Activated naive CD4-positive, alpha-beta T cell treated with anti-CD3 and anti-CD28 coated beads, Interleukin-2, amount 10 ng/mL, durations not matched to agents 7 days and 5 days (primary cell): ENCODE measurements around the gene USP32.
"Not testable (repeated sequence)": the region's sequence is repeated elsewhere in the genome, so short reads cannot be mapped to it uniquely, and the experiment has no call there.

Experiments used
- CTCF ChIA-PET: fragments of 350-600 bp; sonication (Branson Sonifier 250); formaldehyde crosslinking; loops from one replicate; lab custom pipeline; 2021; ENCODE audit warnings: antibody characterized with exemption; lab: Charles Lee
- DNase-seq: peaks from one replicate; pipeline ENCODE4 v3.0.0-alpha.2; 2020
- H3K27ac Mint-ChIP-seq: one replicate; pipeline ENCODE4 v1.8.0; 2021; ENCODE audit warnings: mild to moderate bottlenecking, moderate library complexity, mixed read lengths
- H3K27me3 Mint-ChIP-seq: one replicate; pipeline ENCODE4 v1.8.0; 2021; ENCODE audit warnings: mild to moderate bottlenecking, mixed read lengths
- H3K36me3 Mint-ChIP-seq: one replicate; pipeline ENCODE4 v1.8.0; 2021; ENCODE audit warnings: mixed read lengths
- H3K4me1 Mint-ChIP-seq: one replicate; pipeline ENCODE4 v1.8.0; 2021; ENCODE audit warnings: mixed read lengths
- H3K4me3 Mint-ChIP-seq: one replicate; pipeline ENCODE4 v1.8.0; 2021; ENCODE audit warnings: mild to moderate bottlenecking, moderate library complexity, mixed read lengths
- H3K9me3 Mint-ChIP-seq: one replicate; pipeline ENCODE4 v1.8.0; 2021; ENCODE audit warnings: mixed read lengths

USP32 gene

DNA sequence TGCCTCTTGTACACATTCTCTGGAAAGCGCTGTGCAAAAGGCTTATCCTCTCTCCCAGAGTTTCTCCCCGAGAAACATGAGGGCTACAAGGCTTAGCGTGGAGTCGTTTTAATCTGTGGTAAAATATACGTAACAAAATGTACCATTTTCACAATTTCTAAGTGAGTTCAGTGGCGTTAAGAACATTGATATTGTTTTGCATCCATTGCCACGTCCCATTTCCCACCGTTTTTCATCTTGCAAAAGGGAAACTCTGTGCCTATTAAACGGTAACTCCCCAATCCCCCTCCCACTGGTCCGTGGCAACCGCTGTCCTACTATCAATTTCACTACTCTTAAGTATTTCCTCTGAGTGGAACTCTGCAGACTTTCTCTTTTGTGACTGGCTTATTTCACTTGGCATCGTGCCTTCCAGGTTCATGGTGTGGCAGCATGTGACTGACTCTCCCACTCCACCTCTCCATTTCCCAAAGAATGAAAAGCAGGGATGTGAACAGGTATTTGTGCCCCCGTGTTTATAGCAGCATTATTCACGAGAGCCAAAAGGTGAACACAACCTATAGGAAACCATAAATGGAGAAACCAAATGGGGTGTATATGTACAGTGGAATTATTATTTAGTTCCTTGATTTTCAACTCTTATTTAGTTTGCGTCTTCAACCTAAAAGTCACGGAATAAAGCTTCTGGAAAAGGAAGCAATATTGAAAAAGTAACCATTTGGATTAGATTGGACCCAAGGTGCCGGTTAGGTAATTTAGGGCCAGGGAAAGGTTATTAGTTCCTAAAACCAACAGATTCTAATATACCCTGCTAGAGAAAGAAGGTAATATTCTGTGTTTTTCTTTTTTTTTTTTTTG is 1.1 kb upstream of the USP32 start:
- peaks cover 11% of the 10 kb centered on the region for H3K36me3 Mint-ChIP-seq
- CTCF ChIA-PET, result no interaction called here
- H3K27ac Mint-ChIP-seq, result peak overlapping the region; percentile 98
- H3K27me3 Mint-ChIP-seq, result peaks cover 3% of the 10 kb centered on the region
- no peaks in the 10 kb centered on the region for H3K9me3 Mint-ChIP-seq
- peaks cover 57% of the 10 kb centered on the region for H3K4me1 Mint-ChIP-seq
- H3K4me3 Mint-ChIP-seq, result peak overlapping the region; percentile 88
- DNase-seq, result peak; percentile 50

DNA sequence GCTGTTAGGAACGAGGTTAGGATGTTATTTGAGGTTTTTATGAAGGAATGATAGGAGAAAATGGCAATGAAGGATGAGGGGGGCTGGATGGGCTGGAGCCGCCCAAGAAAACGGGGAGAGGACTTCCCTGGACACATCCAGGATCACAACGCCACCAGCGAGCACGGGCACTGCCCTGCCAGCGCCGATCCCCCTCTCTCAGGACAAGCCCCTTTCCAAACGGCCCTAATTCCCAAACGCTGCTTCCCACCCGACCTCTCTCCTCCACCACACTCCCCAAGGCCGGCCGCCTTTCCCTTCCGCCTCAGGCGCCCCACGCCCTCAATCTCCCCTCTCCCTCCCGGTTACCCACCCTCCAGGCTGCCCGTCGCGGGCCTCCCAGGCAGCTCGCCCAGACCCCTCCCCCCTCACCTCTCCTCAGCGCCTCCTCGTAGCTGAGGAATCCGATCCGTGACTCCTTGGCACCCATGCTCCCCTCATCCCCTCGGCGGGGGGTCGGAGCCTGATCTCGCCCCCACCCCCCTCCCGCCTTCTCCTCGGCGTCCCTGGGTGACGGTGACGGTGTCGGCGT is 377 bp downstream of the USP32 start:
- no peaks in the 10 kb centered on the region for H3K9me3 Mint-ChIP-seq
- H3K27ac Mint-ChIP-seq, result peak overlapping the region; percentile 98
- CTCF ChIA-PET, result interaction anchor here (0.8 to 1.3 kb wide), 2 partner anchors 160 to 248 kb away, joined by 3 read pairs; no protein-coding TSS in a partner anchor
- H3K4me3 Mint-ChIP-seq, result peak overlapping the region; percentile 88
- H3K36me3 Mint-ChIP-seq, result peaks cover 11% of the 10 kb centered on the region
- H3K27me3 Mint-ChIP-seq, result peaks cover 3% of the 10 kb centered on the region
- DNase-seq, result no peak
- peaks cover 54% of the 10 kb centered on the region for H3K4me1 Mint-ChIP-seq

DNA sequence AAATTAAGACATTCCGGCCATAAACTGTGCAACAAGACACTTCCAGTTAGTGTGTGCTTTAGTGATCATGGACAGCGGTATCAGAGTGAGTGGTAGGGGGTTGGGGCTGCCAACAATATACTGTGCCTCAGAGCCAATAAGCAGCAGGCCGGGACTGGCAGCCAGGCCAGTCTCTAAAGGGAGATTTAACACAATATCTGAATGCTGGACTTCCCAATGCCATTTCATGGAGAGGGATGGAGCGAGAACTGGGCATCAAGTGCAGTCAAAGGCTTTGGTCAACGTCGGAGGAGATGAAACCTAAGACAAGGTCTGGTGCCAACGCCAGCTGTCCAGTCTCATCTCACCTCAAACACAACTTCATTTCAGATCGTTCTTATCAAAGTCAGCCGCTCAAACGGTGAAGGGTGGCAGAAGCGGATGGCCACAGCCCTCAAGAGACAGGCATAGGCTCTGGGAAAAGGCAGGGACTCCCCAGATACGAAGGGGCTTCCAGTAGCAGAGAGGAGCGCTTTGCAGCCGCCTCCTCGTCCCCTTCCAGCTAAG is 935 bp downstream of the USP32 start:
- CTCF ChIA-PET, result interaction anchor here (0.8 to 1.3 kb wide), 2 partner anchors 160 to 248 kb away, joined by 3 read pairs; no protein-coding TSS in a partner anchor
- DNase-seq, result peak; percentile 44
- Mint-ChIP-seq H3K27ac (peak overlapping the region; percentile 98), H3K9me3 (no peaks in the 10 kb centered on the region), H3K4me1 (peaks cover 55% of the 10 kb centered on the region), H3K4me3 (peak overlapping the region; percentile 88), H3K36me3 (peaks cover 11% of the 10 kb centered on the region), H3K27me3 (peaks cover 3% of the 10 kb centered on the region)

DNA sequence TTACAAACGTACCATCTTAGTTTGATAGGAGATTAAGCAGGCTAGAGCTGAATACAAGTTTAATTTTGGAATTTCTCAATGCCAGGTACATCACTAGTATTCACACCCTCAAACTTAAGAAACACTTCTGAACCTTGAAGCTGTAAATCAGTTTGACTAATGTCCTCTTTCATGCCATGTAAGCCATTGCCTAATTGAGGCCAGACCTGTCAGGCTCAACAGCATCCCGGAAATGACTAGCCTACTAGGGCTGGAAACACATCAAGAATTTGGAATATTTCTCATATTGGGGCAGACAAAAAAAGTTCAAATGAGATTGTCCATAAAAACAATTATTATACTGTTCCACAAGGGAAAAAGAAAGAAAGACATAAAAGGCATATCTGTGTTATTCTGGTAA is 1.7 kb downstream of the USP32 start:
- peaks cover 52% of the 10 kb centered on the region for H3K4me1 Mint-ChIP-seq
- no peak overlapping the region for H3K27ac Mint-ChIP-seq
- peaks cover 13% of the 10 kb centered on the region for H3K36me3 Mint-ChIP-seq
- H3K4me3 Mint-ChIP-seq, result peak overlapping the region; percentile 88
- H3K9me3 Mint-ChIP-seq, result no peaks in the 10 kb centered on the region
- DNase-seq, result no peak
- H3K27me3 Mint-ChIP-seq, result peaks cover 3% of the 10 kb centered on the region
- CTCF ChIA-PET, result interaction anchor here (0.7 kb wide), 1 partner anchor 224 kb away, joined by 3 read pairs; no protein-coding TSS in a partner anchor

DNA sequence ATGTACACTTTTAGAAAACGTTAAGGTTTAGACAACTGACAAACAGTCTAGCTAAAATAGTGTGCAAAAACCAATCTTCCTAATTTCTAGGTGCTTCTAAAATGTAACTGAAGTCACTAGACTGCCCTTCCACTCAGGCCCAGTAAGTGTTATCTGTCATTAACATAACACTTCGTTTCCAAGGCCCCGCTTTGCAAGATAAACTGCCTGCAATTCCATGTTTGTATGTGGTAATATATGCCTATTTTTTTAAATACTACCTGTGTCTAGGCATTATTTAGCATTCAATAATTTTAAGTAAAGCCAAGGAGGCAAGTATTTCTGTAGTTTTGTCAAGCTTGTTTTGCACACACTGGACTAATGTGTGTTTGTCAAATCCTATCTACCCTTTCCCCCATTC is 3.2 kb downstream of the USP32 start:
- Mint-ChIP-seq H3K9me3 (no peaks in the 10 kb centered on the region), H3K27ac (no peak overlapping the region), H3K27me3 (peaks cover 3% of the 10 kb centered on the region), H3K4me1 (peaks cover 53% of the 10 kb centered on the region), H3K4me3 (no peak overlapping the region), H3K36me3 (peaks cover 14% of the 10 kb centered on the region)
- CTCF ChIA-PET, result interaction anchor here (0.7 kb wide), 1 partner anchor 34 kb away, joined by 3 read pairs; no protein-coding TSS in a partner anchor
- DNase-seq, result no peak

DNA sequence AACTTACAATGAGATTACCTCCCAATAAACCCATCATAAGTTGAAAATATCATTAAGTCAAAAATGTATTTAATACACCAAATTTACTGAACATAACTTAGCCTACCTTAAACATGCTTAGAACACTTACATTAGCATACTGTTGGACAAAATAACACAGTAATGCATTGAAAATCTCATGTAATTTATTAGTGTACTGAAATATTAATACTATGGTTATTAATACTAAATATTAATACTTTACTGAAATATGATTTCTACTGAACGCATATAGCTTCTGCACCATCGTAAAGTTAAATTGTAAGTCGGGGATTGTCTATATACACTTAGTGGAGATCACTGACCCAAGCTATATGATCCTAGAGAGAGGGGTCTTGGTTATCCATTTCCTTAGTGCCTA is 4.3 kb downstream of the USP32 start:
- no peak for DNase-seq
- H3K27ac Mint-ChIP-seq, result no peak overlapping the region
- CTCF ChIA-PET, result interaction anchor here (0.6 kb wide), 1 partner anchor 65 kb away, joined by 3 read pairs; no protein-coding TSS in a partner anchor
- no peaks in the 10 kb centered on the region for H3K9me3 Mint-ChIP-seq
- H3K4me3 Mint-ChIP-seq, result no peak overlapping the region
- H3K4me1 Mint-ChIP-seq, result peaks cover 45% of the 10 kb centered on the region
- peaks cover 14% of the 10 kb centered on the region for H3K36me3 Mint-ChIP-seq
- peaks cover 3% of the 10 kb centered on the region for H3K27me3 Mint-ChIP-seq

DNA sequence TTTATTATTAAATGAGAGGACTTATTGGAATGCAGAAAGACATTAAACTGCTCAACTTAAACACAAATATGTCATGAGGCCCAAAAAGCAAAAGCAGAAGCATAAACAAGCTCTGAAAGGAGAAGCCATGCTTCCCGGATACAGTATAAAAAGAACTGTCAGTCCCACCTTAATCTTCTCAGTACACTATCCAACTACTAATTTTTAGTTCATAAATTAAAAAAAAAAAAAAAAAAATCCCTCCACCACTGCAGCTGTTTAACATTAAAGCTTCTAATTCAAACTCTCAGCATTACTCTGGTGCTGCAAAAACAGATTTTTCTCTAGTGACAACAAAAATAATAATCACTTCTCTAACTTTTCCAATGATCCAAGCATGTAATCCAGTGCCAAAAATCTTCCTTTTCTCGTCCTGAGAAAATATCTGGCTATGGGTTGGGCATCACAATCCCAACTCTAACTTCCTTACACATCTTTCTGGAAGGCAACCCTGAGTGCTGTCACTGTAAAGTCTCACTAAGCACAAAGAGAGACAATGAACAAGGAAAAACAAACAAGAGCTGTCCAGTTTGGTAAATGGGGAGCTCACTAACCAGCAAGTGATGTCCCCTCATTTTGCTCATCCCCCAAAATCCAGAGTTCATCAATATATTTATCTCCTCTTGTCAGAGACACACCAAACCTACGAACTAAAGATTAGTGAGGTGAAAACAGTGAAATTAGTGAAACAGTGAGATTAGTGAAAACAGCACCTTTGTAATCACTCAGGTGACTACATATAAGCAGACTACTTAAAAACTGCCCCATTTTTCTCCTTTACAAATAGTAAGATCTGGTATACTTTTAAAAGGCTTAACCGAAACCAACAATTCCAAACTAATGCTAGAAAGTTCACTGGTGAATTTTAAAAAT is 5.5 kb downstream of the USP32 start:
- Mint-ChIP-seq H3K4me3 (no peak overlapping the region), H3K4me1 (peaks cover 45% of the 10 kb centered on the region), H3K36me3 (peaks cover 14% of the 10 kb centered on the region), H3K27me3 (no peaks in the 10 kb centered on the region), H3K9me3 (no peaks in the 10 kb centered on the region), H3K27ac (no peak overlapping the region)
- CTCF ChIA-PET, result no interaction called here
- DNase-seq, result no peak

DNA sequence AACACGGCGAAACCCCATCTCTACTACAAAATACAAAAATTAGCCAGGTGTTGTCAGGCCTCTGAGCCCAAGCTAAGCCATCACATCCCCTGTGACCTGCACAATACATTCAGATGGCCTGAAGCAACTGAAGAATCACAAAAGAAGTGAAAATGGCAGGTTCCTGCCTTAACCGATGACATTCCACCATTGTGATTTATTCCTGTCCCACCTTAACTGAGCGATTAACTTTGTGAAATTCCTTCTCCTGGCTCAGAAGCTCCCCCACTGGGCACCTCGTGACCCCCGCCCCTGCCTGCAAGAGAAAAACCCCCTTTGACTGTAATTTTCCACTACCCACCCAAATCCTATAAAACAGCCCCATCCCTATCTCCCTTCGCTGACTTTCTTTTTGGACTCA is 7.0 kb downstream of the USP32 start:
- H3K36me3 Mint-ChIP-seq, H3K4me3 Mint-ChIP-seq, H3K9me3 Mint-ChIP-seq, H3K27me3 Mint-ChIP-seq, DNase-seq, H3K27ac Mint-ChIP-seq, CTCF ChIA-PET: not testable (repeated sequence)
- peaks cover 33% of the 10 kb centered on the region for H3K4me1 Mint-ChIP-seq

DNA sequence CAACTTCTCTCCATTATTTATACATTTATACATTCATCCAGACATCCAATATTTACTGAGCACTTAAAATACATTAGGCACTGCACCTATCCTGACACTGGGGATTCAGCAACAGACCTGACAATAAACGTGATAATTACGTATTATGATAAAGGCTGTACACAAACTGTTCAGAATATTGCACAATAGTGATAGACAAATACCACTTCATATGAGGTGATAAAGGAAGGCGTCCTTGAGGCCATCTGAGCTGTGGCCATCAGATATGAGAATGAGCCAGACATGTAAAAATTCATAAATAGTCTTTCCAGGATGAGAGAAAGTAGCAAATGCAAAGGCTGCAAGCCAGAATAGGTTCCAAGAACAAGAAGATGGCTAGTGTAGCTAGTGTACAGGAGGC is 8.6 kb downstream of the USP32 start:
- Mint-ChIP-seq H3K27me3 (no peaks in the 10 kb centered on the region), H3K4me1 (peaks cover 22% of the 10 kb centered on the region), H3K27ac (no peak overlapping the region), H3K9me3 (no peaks in the 10 kb centered on the region), H3K36me3 (peaks cover 8% of the 10 kb centered on the region), H3K4me3 (no peak overlapping the region)
- CTCF ChIA-PET, result no interaction called here
- DNase-seq, result no peak

DNA sequence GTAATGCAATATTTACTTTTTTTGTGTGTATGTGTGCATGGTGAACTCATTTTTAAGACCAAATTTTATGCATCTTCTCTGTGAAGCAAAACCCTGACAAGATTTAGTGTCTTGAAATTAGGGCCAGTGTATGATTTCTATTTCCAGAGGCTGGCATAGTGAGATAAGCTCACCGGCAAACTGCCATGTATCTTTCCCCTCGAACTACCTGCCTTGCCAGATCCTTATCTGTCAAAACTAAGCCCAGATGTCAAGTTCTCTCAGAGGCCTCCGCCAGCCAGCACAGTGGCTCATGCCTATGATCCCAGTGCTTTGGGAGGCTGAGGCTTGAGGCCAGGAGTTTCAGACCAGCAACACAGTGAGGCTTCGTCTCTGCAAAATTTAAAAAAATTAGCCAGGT is 10.0 kb downstream of the USP32 start:
- no peak overlapping the region for H3K27ac Mint-ChIP-seq
- H3K4me1 Mint-ChIP-seq, result peaks cover 19% of the 10 kb centered on the region
- H3K27me3 Mint-ChIP-seq, result no peaks in the 10 kb centered on the region
- CTCF ChIA-PET, result no interaction called here
- DNase-seq, result no peak
- no peaks in the 10 kb centered on the region for H3K9me3 Mint-ChIP-seq
- peaks cover 6% of the 10 kb centered on the region for H3K36me3 Mint-ChIP-seq
- H3K4me3 Mint-ChIP-seq, result no peak overlapping the region

DNA sequence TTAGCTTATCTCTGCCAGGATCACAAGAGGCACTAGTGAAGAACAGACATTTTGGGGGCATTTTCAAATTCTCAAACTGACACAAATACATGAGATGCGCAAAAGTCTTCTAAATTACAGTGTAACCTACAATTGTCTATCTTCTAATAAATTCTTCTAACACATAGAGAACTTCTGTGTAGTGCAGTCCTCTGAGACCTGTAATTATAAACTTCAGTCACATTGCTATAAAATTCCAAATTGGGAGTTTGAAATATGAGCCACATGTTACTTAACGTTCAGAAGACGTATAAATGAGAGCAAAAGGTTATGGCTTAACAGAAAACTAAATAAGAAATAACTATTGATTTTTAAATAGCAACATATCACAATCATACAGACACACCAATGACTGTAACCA is 12.5 kb downstream of the USP32 start:
- DNase-seq, CTCF ChIA-PET, H3K4me1 Mint-ChIP-seq, H3K27ac Mint-ChIP-seq, H3K36me3 Mint-ChIP-seq, H3K27me3 Mint-ChIP-seq, H3K9me3 Mint-ChIP-seq, H3K4me3 Mint-ChIP-seq: not testable (repeated sequence)

DNA sequence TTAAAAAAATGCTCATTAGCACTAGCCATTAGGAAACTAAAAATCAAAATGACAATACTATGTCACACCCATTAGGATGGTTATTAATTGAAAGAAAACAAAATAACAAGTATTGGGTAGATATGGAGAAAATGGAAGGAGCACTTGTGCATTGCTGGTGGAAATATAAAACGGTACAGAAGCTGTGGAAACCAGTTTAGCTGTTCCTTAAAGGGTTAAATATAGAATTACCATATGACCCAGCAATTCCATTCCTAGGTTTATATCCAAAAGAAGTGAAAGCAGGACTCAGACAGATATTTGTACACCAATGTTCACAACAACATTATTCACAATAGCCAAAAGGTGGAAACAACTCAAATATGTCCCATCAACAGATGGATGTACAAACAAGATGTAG is 13.7 kb downstream of the USP32 start:
- H3K27me3 Mint-ChIP-seq, H3K9me3 Mint-ChIP-seq, CTCF ChIA-PET, H3K4me1 Mint-ChIP-seq, DNase-seq, H3K27ac Mint-ChIP-seq, H3K36me3 Mint-ChIP-seq, H3K4me3 Mint-ChIP-seq: not testable (repeated sequence)

DNA sequence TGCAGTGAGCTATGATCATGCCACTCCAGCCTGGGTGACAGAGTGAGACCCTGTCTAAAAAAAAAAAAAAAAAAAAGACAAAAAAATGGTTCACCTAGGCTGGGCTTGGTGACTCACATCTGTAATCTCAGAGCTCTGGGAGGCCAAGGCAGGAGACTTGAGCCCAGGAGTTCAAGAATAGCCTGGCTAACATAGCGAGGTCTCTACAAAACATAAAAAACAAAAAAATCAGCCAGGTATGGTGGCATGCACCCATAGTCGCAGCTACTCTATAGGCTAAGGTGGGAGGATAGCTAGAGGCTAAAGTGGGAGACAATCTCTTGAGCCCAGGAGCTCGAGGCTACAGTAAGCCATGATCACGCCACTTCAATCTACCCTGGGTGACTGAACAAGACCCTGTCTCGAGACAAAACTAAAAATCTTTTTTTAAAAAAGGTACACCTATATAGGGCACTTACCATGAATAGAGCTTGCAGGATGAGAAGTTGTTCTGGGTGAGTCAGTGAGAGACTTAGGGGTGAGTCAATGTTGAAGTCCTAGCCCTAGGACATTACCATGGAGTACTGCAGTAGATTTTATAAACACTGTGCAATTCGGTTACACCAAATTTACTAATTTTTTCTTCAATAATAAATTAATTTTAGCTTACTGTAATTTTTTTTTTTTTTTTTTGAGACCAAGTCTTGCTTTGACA is 19.0 kb downstream of the USP32 start:
- peaks cover 15% of the 10 kb centered on the region for H3K4me1 Mint-ChIP-seq
- peaks cover 4% of the 10 kb centered on the region for H3K36me3 Mint-ChIP-seq
- no peak for DNase-seq
- H3K4me3 Mint-ChIP-seq, result no peak overlapping the region
- CTCF ChIA-PET, result no interaction called here
- no peaks in the 10 kb centered on the region for H3K9me3 Mint-ChIP-seq
- H3K27ac Mint-ChIP-seq, result peak overlapping the region; percentile 45
- no peaks in the 10 kb centered on the region for H3K27me3 Mint-ChIP-seq
